HG03432 (cell line): Measurements from ENCODE around the gene MYD88.

ENCODE experiments used
- ATAC-seq: cut with Tn5 transposase; IDR thresholded peaks from one replicate; pipeline ENCODE4 v1.9.1; 2021; ENCODE audit warnings: mild to moderate bottlenecking, moderate library complexity; ENCODE audit not compliant: unreplicated experiment

MYD88 gene

DNA sequence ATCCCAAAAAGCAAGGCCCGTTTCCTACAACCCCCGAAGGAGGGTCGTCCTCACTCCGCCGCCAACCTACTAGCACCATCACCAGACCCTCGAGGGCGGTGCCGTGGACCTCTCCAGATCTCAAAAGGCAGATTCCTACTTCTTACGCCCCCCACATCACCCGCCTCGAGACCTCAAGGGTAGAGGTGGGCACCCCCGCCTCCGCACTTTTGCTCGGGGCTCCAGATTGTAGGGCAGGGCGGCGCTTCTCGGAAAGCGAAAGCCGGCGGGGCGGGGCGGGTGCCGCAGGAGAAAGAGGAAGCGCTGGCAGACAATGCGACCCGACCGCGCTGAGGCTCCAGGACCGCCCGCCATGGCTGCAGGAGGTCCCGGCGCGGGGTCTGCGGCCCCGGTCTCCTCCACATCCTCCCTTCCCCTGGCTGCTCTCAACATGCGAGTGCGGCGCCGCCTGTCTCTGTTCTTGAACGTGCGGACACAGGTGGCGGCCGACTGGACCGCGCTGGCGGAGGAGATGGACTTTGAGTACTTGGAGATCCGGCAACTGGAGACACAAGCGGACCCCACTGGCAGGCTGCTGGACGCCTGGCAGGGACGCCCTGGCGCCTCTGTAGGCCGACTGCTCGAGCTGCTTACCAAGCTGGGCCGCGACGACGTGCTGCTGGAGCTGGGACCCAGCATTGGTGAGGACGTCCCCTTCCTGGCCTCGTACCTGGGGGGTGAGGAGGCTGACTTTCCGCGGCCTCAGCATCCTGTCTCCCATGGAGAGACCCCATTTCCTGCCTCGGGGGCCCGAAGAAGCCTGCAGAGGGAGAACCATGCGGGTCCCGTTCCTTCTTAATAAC lies at the start of gene MYD88:
Gene MYD88 (plus strand): TSS at position 313 of the 842 bp plus-strand sequence. CDS start 40 bp downstream, at position 353.
- peak; percentile 48 for ATAC-seq

DNA sequence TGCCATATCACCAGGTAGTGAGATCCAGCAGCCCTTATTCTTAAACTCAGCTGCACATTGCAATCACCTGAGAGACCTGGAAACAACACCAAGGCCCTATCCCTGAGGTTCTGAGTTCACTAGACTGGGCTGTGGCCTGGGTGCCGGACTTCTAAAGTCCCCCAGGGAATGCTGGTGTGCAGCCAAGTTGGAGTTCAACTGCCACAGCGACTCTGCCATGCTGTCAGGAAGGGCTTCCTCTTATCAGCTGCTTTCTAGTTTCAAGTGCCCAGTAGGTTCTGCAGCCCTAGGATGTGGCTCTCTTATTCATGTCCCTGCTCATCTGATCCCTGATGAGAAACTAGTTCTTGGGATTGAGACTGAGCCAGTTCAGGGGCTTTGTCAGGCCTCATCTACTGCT lies 49.3 kb upstream of the MYD88 start:
- ATAC-seq, result no peak

DNA sequence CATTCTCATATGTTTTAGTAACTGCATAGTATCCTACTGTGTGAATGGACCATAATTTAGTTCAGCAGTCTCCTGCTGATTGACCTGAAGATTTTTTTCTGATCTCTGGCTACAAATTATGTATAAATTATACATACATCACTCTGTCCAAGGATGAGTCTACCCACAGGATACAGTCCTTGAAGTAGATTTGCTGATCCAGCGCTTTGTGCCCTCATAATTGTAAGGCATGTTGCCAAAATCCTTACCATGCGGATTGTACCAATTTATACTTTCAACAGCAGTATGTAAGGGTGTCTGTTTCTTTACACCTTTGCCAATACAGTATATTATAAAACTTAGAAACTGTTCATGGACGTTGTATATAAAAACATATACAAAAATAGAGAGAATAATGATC lies 48.0 kb upstream of the MYD88 start:
- no peak for ATAC-seq

DNA sequence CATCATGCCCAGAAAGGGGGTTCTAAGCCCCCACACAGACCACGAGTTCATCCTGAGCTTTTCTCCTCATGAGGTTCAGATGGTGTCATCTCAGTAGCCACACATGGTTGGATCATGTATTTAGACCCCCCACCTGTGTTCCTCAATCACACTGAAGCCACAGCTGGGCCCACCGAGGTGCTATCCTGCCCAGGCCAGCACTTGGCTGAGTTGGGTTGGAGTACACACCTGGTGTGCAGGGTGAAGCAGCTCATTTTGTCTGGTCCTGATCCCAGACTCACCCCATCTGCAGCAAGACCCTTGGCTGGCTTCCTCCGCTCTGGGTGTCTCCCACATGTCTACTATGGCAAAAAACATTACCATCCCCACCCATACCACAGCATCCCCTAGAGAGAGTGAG lies 43.5 kb upstream of the MYD88 start:
- no peak for ATAC-seq

DNA sequence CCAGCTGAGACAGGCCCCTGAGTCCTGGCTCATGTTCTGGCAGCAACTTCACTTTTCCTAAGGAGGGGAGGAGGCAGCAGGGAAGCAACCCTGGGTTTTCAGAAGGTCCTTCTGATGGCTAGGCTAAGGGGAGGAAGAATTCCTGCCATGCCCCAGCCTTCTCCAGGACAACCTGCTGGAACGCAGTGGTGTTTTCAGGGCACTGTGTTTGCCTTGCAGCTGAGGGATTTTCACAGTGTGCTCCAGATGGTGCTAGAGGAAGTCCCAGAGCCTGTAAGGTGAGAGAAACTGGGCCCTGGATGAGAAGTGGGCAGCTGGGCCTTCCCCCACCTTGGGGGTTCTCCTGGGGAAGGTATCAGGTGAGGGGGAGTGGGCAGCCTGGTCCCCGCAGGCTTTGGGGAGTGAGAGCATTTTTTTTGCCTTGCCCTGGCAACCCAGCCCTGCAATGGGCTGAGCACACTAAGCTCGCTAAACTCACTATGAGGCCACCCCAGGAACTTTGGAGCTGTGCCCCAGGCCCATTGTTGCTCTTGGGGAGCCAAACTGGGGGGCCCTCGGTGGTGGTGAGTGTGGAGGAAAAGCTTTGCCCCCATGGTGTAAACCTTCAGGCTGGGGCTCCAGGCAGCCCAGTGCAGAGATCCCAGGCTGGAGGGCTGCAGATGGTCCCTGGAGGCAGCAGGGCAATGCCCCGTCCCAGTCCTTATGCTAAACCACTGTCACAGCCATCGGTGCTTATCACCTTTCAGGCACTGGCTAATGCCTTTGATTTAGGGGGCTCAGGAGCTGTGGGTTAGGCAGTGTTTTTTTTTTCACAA lies 42.6 kb upstream of the MYD88 start:
- no peak for ATAC-seq

DNA sequence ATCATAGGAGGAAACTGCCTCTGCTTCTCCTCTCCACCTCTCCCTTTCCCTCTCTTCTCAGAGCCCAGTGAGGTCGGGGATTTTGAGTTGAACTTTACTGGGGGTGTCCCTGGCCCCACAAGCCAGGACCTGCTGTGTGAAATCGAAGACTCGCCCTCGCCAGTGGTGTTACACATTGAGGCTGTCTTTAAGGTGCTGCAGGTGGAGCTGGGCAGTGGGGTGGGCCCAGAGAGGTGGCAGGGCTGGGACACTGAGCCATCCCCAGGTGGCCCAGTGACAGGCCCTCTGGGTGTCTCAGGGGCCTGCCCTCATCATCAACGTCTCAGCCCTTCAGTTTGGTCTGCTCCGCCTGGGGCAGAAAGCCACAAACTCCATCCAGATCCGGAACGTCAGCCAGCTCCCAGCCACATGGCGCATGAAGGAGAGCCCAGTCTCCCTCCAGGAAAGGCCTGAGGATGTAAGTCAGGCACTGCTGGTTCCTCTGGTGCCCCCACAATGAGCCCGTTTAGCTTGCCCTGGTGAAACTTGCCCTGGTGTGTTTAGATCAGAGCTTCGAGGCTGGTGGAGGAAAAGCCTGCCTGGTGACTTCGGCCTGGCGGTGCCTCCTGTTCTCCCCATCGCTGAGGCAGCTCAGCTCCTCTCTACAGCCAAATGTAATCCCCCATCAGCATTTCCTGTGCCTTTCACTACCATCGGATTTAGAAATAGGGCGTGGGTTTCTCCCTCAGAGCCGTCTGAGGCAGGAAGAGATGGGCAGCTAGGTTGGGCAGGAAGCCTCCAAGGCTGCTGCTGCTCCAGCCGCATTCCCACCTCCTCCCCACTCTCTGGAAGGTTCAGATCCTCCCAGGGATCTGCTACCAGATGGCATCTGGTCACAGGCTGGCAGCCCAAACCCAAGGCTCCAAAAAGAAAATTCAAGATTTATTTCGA lies 40.8 kb upstream of the MYD88 start:
- ATAC-seq, result no peak

DNA sequence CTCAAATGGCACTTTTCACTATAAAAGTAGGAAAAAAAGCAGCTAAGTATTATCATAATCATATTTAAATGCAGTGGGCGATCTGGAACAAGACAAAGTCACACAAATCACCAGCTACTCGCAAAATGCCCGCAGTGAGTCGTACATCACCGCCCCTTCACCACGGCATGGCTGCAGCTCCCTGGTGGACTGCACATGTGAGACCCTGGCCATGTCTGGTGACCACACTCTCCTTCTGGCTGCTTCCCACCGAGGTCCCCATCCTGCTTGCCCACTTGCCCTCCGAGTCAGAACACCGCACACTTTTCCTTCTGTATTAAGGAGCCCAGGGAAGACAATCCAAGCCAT lies 40.1 kb upstream of the MYD88 start:
- no peak for ATAC-seq

DNA sequence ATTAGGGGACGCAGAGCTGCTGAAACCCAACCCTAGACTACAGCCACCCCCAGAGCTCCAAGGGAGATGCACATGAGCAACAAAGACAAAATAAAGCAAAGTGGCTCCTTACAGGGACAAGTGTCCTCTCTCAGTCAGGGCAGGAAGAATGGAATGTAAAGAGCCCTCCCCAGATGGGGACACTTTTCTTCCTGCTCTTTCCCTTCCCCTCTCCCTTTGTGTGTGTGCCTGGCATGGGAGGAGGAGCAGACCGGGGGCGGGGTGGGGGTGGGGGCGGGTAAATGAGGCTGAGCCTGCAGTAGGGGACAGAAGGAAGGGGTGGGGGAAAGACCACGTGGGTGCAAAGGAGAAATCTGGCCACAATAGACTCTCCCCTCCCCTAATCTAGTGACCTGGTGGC lies 38.9 kb upstream of the MYD88 start:
- no peak for ATAC-seq

DNA sequence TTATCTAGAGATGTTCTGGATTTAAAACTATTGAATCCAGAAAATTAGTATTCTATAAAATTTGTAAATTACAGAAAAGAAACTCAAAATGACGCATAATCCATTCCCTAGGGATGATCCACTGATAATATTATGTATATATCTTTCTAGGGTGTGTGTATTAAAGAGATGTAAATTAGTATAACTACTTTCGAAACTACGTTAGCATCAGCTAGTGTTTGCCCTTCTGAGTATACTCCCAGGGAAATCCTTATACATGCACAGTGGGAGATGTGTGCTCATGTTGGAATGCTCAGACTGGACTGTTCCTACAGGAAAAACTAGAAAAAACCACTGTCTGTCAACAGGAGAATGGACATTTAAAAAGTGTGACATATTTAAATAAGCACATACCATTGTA lies 38.0 kb upstream of the MYD88 start:
- no peak for ATAC-seq

DNA sequence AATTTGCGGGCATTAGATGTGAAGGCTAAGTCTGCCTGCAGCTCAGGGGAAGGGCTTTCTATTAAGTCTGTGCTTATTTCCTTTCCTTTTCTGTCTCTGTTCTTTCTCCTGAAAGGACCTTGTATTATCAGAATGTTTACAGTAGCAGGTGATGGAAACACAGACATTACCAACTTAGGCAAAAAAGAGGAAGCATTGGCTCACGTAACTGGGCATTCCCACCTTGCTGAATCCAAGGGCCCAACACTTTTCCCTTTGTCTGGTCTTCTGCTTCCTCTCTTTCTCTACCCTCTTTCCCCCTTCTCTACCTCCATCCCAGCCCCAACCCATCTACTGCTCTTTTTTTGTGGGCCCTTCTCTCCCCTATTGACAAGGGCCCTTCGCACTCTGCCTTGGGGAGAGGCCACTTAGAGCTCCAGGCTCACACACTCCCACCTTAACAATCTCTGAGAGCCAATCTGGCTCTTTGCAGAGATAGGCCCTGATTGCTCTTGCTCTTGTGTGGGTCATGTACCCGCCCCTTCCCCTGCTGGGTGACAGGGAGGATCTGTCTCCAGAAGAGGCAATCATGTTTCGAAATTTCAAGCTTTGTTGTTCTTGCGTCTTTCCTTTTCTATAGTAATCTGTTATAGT lies 36.5 kb upstream of the MYD88 start:
- ATAC-seq, result no peak

DNA sequence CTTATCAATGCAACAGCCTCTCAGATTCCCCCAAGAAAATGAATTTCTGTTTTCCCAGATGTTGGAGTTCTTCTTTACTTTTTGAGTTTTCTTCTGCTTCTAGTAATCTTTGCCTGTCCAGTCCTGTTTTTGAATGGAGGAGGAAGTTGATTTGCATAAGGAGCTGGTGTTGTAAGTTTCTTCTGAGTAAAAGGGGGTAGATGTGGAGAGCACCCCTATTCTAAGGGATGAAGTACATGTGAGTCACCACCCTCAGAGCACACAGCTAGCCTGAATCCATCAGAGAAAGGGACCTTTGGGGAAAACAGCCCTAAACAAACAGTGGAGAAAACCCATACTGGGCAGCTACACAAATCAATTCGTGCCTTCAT lies 36.0 kb upstream of the MYD88 start:
- no peak for ATAC-seq

DNA sequence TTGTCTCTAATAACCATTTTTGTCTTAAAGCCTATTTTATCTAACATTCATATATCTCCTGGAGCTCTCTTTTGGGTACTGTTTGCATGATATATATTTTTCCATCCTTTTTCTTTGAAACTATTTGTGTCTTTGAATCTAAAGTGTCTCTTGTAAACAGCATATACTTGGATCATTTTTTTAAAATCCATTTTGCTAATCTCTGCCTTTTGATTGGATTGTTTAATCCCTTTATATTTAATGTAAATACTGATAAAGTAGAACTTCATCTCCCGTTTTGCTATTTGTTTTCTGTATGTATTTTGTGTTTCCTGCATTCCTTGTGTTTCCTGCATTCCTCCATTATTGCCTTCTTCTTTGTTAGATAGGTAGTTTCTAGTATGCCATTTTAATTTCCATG lies 32.9 kb upstream of the MYD88 start:
- no peak for ATAC-seq

DNA sequence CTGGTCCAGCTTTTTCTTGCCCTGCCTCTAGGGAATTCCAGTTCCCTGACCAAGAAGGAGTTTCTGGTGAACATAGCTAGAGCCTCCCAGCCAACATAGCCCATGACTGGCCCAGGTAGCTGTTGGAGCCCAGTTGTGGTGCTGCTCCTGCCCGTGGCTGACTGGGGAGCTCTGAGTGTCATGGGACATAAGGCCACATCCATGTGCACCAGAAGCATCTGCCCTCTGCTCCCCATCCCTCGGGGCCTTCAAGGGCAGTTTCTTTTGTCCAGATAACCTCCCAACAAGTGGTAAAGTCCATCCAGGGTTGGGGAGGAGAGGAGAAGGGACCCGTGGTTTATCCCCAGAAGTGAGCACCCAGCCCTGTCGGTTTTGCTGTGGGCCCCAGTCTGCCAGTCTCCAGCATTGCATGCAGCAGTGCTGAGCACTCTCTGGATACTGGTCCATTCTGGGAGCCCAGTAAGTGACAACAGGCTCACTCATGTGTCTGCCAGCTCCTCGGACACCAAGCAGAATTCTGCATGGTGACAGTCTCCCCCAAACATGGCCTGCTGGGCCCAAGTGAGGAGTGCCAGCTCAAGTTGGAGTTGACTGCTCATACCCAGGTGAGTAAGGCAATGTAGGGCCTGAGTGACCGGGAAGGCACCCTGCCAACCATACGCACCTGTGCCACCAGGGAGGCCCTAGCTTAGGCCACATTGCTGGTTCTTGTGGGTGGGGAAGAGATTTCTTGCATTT lies 30.4 kb upstream of the MYD88 start:
- ATAC-seq, result no peak

DNA sequence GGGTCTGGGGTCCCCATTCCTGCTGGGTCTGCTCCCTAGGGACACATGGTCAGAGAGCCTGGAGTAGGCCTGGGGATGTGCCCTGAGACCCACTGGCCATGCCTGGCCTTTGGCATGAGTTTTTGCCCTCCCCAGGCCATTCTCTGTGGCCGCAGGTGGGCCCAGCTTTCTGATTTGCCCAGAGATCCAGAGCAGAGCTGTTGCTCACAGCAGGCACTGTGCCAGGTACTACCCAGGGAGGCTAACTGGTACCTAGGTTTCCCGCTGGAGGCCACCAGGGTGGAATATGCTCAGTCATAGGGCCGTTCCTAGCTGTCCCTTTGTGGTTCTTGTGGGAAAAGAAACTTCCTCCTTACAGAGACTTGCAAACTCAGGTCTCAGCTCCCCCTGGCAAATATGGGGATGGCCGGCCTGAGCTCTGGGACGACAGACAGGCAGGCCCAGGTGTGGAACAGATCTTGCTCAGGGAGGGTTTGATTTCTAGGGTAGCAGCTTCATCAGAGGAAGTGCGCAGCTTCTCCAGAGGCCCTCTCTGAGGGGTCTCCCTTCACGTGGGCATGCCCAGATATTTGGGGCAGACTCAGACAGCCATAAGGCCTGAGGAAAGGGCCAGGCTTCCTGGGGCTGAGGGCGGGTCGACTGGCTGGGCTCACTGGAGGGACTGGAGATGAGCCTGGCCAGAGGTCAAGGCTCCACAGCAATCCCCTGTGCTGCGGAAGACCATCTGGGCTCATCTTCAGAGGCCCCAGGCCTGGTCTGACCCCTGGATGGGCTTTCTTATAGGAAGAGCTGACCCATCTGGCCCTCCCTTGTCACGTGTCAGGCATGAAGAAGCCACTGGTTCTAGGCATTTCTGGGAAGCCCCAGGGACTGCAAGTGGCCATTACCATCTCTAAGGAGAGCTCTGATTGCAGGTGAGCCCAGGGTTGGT lies 29.5 kb upstream of the MYD88 start:
- no peak for ATAC-seq

DNA sequence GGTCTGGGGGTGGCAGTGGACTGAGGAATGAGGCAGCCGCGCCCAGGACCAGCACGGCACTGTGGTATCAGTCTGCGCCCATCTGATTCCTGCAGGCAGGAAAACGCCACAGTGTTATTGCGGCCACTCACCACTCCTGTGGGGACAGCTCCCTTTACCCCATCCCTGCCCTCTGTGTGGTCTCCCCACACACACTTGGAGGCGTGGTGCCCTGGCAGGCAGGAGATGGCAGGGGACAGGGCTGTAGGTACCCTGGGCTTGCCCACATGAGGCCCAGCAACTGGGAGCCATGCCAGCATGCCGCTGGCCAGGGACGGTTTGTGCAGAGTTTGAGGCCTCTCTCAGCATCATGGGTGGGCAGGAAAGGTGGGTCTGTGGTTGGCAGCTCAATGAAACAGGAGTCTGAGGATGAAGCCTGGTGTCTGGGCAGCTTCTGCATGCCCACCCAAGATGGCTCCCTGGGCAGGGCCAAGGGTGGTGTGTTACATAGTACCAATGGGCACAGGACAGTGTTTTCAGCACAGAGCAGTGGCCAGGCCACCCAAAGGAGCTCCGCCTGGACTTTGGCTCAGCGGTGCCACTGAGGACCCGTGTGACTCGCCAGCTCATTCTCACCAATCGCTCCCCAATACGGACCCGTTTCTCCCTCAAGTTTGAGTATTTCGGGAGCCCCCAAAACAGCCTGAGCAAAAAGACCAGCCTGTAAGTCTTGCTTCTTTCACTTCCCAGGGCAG lies 28.7 kb upstream of the MYD88 start:
- ATAC-seq, result no peak

DNA sequence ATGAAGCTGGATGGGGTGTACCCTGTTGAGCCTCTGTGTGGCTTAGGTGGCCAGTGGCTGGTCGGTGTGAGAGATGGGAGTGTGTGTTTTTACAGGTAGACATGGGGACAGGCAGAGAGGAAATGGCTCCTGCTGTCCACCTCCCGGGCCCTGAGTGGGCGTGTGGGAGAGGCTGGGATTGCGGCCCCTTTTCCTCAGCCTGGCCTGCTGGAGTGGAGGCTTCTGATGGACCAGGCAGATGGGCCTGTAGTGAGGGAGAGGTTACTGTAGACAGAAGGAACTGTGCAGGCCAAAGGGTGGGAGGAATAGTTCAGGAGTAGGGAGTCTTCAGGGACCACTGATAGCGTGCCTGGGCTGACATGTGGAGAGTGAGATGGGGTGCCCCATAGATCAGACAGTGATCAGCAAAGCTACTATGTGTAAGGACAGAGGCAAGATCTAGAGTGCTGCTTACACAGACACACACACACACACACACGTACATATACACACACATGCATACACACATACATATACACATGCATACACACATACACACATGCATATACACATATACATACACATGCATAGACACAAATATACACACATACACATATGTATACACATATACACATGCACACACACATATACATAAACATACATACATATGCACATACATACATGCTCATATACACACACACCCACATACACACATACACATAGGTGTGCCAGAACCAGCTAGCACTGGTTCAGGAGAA lies 28.0 kb upstream of the MYD88 start:
- ATAC-seq, result no peak

DNA sequence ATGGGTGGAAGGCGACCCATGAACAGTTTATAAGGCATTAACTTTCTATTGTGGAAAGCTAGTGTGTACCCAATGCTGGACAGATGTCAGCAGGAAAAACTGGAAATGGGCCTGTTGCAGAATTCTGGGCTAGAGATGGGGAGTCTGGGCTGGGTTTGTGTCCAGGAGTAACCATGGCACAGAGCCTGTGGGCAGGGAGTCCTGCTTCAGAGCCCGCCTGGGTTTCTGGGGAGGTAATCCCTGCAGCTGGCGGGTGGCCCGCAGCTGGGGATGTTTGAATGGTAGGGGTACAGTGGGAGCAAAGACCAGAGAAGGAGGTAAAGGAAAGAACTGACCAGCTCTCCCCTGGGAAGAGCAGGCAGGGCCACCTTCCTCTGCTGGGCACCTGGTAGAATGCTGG lies 27.3 kb upstream of the MYD88 start:
- no peak for ATAC-seq
